ENCODE data around the gene KDM4E.

The KDM4E gene

GRCh38 chr11:95050595-95051202, 25.6 kb downstream of the KDM4E start:
- TF ChIP-seq CTCF (conservative IDR thresholded peaks at IDR 0.05; ENCODE audit: control insufficient read depth, insufficient read depth, low read depth, low read length), result no peak
- no peak overlapping the region for H3K4me3 ChIP-seq (ENCODE audit: control insufficient read depth, low read depth, low read length)
- no peak for DNase-seq (ENCODE audit: low read depth)

- H3K4me3 ChIP-seq (ENCODE audit: control insufficient read depth, low read depth, low read length), result no peak overlapping the region
- TF ChIP-seq CTCF (conservative IDR thresholded peaks at IDR 0.05; ENCODE audit: control insufficient read depth, insufficient read depth, low read depth, low read length), result no peak
- DNase-seq (ENCODE audit: low read depth), result no peak
Measured at GRCh38 chr11:95054356-95054755, 29.3 kb downstream of the KDM4E start.

- no peak overlapping the region for H3K4me3 ChIP-seq (ENCODE audit: control insufficient read depth, low read depth, low read length)
- DNase-seq (ENCODE audit: low read depth), result no peak
- TF ChIP-seq CTCF (conservative IDR thresholded peaks at IDR 0.05; ENCODE audit: control insufficient read depth, insufficient read depth, low read depth, low read length), result no peak
Measured at GRCh38 chr11:95055283-95055897, 30.3 kb downstream of the KDM4E start.

- DNase-seq (ENCODE audit: low read depth), result no peak
- no peak overlapping the region for H3K4me3 ChIP-seq (ENCODE audit: control insufficient read depth, low read depth, low read length)
- TF ChIP-seq CTCF (conservative IDR thresholded peaks at IDR 0.05; ENCODE audit: control insufficient read depth, insufficient read depth, low read depth, low read length), result no peak
Measured at GRCh38 chr11:95057959-95058358, 32.9 kb downstream of the KDM4E start.

GRCh38 chr11:95058621-95059020, 33.6 kb downstream of the KDM4E start:
- no peak for DNase-seq (ENCODE audit: low read depth)
- no peak overlapping the region for H3K4me3 ChIP-seq (ENCODE audit: control insufficient read depth, low read depth, low read length)
- TF ChIP-seq CTCF (conservative IDR thresholded peaks at IDR 0.05; ENCODE audit: control insufficient read depth, insufficient read depth, low read depth, low read length), result no peak

- no peak for DNase-seq (ENCODE audit: low read depth)
- H3K4me3 ChIP-seq (ENCODE audit: control insufficient read depth, low read depth, low read length), result no peak overlapping the region
- no peak for TF ChIP-seq CTCF (conservative IDR thresholded peaks at IDR 0.05; ENCODE audit: control insufficient read depth, insufficient read depth, low read depth, low read length)
Measured at GRCh38 chr11:95059046-95059445, 34.0 kb downstream of the KDM4E start.

All from fibroblast of mammary gland (primary cell).